GM04503 (cell line): Measurements from ENCODE around the gene GMEB2.
"Not testable (repeated sequence)": the region's sequence is repeated elsewhere in the genome, so short reads cannot be mapped to it uniquely, and the experiment has no call there.

ENCODE experiments used
- DNase-seq: peaks from one replicate; pipeline ENCODE4 v3.0.0-alpha.2; 2012; ENCODE audit warnings: low read depth

Gene GMEB2

GRCh38 chr20:63612276-63612931, 14.5 kb downstream of the GMEB2 start:
- DNase-seq = no peak

GRCh38 chr20:63611646-63612045, 15.3 kb downstream of the GMEB2 start:
- DNase-seq = no peak

DNA sequence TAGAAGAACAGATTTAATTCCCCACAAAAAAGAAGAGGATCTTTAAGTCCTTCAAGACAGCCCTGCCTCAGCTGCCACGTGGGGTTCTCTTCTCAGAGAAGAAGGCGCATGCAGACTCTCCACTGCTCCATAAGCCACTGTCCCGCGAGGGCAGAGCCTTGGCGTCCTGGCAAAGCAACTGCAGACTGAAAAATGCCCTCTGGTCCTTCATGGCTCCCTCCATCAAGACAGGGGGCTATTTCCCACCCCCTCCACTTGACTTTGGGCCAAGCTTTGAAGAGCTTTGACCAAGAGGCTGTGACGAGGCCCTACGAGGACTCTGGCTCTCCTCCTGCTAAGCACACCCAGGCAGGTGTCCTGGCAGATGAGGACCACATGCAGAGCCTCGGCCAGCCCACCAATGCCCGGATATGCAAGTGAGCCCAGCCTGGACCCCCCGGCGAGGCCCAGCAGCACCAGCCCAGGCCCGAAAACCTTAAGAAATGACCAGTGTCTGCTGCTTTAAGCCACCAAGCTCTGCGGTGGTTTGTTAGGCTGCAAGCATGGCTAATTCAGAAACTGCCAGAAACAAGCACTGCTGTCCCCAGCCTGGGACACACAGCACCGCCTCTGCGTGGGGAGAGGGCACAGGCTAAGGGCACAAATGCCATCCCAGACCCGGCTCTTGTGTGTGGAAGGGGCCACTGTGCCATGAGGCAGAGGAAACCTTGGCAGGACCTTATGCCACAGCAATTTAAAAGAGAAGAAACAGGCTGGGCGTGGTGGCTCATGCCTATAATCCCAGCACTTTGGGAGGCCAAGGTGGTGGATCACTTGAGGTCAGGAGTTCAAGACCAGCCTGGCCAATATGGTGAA, 16.1 kb downstream of the GMEB2 start:
- no peak for DNase-seq

DNA sequence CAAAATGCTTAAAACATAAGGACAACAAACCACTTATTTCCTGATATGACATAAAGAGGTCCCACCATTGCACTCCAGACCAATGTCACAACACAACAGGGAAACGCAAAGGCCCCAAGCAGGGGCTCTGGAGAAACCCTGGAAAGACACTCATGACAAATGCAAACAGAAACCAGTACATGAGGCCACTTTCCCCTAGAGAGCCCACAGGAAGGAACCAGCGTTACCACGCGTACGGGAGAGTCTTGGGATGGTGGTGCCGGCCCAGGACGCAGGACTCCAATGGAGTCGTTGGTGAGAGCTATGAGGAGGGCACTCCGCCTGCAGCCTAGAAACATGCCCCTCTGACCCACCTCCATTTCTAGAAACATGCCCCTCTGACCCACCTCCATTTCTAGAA, 20.2 kb downstream of the GMEB2 start:
- no peak for DNase-seq

DNA sequence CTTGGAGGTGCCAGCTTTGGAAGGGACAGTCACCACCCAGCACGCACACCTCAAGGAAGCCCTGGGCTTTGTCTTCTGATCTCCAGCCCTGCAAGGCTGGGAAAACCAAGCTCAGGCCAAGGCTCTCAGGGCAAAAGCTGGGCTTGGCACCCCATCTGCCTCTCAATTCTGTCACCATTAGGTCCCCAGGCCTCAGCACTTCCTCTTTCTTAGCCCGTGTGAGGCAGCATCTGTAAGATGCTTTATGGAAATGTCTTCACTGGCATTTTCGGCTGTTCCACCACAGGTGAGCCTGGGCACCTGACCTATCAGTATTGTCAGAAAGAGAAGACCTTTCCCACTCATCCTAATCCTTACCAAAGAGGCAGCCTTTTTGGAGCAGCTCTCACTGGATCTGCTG, 24.6 kb downstream of the GMEB2 start:
- no peak for DNase-seq

- not testable (repeated sequence) for DNase-seq
Measured at GRCh38 chr20:63601679-63602078, 25.2 kb downstream of the GMEB2 start.

DNA sequence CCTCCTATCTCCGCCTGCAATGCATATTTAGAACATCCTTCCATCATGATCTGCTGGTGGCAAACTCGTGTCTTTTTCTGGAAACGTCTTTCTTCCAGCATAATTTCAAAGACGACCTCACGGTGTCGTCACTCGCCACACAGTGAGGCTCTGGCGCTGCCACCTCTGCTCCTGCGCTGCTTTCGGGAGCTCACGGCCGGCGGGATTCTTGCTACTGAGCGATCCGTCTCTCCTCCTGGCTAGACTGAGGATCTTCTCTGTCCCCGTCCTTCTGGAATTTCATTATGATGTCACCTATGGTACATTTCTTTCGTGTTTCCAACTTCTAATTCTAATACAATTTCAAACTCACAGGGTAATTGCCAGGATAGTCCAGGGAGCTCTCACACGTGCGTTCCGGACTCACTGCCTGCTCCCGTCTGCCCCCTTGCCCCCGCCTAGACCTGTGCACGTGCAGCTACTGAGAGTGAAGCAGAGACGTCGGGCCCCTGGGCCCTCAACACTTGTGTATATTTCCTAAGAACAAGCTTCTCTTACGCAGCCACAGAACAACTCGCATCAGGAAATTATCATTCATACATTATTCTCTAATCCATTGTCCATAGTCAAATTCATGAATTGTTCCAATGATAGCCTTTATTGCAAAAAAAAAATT, 27.4 kb downstream of the GMEB2 start:
- DNase-seq = no peak

DNA sequence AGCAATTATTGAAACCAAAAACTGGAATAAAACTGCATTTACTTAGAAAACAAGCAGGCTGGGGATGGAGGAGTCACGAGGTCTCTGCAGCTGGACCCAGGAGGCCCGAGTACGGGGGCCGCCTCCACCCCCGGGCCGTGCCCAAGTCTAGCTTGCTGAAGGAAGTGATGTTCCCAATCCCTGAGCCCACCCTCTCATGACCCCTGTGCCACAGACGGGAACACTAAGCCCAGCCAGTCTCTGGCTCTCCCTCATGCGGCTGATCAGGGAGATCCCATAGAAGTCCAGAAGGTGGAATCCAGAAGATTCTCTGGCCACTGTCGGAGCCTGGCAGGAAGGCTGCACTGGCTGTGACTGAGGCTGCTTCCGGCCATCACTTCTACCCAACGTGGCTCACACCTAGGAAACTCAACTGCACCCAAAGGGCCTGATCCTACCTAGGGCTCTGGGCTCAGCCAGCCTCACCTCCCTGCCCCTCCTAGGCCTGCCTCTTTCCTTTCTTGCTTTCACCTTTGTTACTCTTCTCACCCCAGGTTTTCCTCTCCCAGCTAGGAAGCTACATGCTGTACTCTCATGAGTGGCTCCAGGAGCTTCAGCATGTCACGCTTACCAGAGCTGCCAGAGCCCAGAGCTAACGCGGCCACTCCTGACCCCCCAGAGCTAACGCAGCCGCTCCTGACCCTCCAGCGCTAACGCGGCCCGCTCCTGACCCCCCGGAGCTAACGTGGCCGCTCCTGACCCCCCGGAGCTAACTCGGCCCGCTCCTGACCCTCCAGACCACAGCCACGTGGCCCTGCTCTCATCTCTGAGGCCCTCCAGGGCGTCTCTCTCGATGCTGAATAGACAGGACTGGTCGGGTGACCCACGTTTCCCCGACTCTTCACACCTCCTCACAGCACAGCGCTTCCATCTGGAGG, 28.2 kb downstream of the GMEB2 start:
- DNase-seq = no peak

GRCh38 chr20:63597651-63598478, 29.0 kb downstream of the GMEB2 start:
- DNase-seq = no peak

- no peak for DNase-seq
Measured at GRCh38 chr20:63596423-63596822, 30.5 kb downstream of the GMEB2 start.

GRCh38 chr20:63595416-63596127, 31.3 kb downstream of the GMEB2 start:
- no peak for DNase-seq

DNA sequence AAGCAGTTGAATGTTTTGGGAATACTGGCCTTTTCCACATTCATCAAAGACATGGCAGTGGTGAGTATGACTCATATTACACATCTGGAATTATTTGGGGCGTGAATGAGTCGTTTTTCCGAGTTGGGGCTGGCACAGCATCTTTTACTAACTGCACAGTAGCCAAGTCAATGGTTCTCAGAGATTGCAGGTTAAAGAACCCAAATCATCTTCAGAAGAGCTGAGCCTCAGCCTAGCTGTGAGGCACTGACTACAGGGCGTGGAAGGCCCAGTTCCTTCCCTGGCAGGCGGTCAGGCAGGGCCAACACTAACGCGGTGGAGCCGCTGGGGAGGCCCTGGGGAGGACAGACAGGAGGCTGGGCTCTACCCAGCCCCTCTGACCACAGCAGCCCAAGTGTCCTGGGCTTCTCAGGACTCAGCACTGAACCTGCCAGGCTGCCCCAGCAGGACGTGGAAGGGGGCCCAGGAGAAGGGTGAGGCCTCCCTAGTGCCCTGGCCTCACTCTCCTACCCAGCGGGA, 32.8 kb downstream of the GMEB2 start:
- peak; percentile 82 for DNase-seq

- no peak for DNase-seq
Measured at GRCh38 chr20:63592661-63593060, 34.2 kb downstream of the GMEB2 start.

DNA sequence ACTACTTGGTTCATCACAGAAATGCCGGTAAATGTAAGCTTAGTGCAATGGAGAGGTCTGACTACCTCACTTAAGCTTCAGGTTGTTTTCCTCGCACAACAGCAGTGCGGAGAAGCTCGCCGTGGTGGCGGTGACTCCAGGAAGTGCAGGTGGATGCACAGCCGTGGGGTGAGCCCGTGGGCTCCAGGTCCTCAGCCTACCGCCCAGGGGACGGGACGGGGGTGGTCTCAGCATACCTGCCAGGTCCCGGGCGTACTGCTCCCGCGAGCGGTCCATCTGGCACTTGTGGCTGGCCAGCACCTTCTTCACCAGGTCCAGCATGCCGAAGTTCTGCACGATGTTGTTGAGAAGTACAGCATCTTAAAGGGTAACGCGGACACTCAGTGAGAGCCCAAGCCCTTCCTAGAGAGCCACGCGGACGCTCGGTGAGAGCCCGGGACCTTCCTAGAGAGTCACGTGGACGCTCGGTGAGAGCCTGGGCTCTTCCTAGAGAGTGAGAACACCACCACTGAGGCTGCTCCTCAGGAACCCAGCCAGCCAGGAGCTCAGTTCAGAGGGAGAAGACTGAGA, 35.0 kb downstream of the GMEB2 start:
- no peak for DNase-seq

DNA sequence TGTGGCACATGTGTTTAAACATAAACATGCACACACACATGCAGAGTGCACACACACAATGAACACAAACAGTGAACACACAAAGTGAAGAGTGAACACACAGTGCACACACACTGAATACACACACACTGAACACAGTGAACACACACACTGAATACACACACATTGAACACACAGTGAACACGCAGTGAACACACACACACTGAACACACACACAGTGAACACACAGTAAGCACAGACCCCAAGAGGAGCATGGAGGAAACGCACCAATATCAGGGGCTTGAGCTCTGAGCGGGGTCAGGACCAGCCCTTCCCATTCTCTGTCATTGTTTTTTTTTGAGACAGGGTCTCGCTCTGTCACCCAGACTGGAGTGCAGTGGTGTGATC, 35.8 kb downstream of the GMEB2 start:
- DNase-seq = no peak

GRCh38 chr20:63590218-63591146, 36.4 kb downstream of the GMEB2 start:
- no peak for DNase-seq

DNA sequence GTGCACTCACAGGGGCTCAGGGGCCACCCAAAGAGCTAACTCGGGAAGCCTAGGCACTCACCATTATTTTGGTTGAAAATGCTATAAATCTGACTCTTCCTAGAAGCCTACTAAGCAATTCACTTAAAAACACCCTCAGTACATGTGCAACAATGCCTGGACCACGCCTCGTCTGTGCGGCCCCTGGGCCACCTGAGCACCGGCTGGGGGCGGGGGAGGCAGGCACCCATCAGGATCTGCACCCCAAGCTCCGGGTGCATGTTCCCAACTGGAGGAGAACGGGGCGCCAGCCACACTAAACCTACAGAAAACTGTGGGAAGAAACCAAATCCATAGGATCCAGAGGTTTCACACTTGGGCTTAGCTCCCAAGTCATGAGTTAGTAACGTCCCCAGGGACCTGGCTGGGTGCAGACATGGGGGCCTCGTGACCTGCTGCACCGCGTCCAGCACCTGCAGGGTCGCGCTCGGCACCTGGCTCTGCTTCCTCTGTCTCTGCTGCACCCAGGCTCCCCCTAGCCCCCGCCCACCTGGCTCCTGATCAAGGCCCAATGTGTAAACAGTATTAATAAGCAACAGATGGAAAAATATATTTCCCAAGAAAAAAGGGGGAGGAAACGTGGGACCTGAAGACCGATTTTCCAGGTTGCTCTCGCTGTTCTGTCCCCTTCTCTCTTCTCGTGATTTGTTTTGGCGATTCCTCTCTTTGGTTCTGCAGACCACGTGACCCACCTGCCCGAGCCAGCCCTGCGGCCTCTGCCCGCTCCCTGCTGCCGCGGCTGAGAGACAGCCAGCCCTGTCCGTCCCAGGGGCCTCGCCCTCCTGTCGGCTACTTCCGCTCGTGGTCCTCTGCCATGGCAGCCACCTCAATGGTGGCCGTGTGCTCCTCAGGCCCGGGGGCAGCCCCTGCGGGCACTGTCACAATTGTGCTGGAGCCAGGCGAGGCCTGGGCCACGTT, 37.4 kb downstream of the GMEB2 start:
- DNase-seq = no peak

GRCh38 chr20:63588641-63589041, 38.3 kb downstream of the GMEB2 start:
- no peak for DNase-seq
